HG03457 (cell line): ENCODE measurements around the gene GPR146.

Experiments
- ATAC-seq: cut with Tn5 transposase; IDR thresholded peaks from one replicate; pipeline ENCODE4 v1.9.1; 2021; ENCODE audit warnings: moderate number of reproducible peaks; ENCODE audit not compliant: unreplicated experiment

The GPR146 gene

DNA sequence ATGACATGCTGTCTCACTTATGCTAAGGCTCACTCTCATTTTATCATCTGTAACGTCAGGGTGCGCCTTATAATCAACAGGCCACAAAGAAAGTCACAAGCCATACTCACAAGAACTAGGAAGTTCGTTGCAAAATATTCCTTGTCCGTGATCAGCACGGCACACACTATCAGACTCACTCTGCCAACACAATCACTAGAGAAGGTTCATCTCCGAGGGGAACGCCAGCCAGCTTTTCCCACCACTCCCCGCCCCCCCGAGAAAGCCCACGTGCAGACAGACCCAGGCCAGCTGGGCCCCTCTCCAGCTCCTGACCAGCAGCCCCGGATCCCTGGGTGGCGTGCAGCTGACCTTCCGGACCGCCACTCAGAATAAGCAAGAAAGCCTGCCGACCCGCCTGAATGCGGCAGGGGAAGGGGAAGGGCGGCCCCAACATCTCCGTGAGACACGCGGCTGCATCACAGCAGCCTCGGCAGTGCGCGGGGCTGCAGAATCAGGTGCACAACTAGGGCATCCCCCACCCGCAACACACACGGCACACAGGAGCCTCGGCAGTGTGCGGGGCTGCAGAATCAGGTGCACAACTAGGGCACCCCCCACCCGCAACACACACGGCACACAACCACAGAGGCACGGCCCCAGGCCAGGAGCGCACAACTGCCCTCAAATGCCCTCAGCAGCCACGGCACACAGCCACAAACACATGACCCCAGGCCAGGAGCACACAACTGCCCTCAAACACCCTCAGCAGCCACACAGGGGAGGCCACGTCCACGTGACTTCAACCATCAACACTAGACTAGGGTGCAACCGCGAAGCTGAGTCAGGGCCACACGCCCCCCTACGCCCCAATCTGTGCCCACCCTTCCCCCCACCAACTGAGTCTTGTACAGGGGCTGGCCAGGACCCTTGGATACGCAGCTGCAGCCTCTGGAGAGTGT, 2.5 kb upstream of the GPR146 start:
- ATAC-seq: no peak

DNA sequence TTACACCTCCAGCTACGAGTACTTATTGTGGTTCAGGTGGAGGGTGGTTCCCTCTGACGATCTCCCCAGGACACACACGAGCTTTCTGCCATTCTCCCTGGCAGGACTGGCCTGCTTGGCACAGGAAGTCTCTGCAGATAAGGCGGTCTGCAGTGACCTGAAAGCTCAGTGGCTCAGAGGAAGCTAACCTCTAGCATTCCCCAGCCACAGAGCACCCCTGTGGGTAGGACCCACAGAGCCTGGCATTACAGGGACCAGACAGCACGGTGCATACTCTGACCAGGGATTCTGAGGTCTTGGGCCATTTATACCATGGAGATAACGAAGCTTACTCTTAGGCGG, 1.9 kb upstream of the GPR146 start:
- no peak for ATAC-seq

DNA sequence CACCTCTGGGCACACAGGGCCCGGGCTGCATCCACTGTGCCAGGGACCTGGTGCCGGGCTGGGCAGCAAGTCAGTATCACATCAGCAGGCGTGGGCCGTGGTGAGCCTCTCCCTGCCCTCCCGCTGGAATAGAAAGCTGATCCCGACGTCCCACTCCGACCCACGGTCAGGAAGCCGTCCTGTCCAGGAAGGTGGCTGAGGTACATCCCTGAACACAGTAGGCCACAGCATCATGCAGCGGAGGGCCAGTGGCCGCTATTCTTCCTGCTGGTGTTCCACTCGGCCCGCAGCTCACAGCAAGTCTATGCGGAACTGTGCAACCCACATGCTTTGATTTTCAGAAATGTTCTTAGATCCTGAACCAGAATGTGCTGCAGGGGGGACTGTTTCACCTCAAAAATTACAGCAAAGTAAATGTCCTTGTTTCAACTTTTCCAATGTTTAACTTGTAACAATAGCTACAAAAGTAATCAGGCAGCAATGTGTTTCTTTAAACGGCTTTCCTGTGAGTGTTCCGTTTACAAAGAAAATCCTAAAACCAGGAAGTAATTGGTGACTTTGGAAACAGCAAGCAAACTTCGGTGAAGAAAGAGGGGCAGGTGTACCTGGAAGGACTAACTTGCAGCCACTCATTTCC, 676 bp upstream of the GPR146 start:
- ATAC-seq: no peak

DNA sequence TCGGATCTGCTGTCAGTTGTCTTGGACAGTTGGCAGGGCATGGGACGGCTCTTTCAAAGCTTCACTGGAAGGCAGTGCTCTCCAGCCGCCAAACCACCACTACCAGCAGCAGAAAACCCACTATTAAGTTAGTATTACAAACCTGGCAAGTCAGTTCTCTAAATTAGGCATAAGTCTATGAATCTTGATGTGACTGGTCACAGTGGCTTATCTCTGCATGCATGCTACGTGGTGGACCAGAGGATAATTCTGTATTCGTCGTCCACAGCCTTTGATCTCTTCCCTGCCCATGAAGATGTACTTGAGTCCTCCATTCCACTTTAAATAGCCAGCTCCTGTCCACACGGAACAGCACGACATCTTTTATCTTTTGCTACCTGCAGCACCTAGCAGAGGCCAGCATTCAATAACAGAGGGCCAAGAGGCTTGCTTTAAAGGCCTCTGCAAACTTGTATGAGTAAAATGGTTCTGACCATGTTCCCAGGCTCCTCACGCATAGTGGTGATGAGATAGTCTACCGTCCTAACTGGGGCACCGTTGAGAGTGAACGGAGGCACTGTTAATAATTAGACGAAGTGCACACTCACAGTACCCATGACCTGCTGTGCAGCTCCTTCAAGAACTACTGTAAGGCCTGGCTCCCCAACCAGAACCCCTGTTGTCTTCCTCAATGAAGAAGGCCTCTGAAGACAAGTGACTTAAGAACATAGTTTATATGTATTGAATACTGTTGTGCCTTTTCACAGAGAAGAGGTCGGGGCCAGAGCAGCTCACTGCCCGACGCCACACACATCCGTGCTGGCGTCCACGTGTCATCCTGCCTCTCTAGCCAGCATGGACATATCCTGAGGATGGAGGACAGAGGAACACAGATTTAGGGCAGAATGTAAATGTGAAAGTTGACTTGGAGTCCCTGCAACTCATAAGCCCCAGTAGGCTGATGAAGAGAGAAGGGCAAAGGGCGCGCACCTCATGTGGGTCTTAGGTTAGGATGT, 1.0 kb downstream of the GPR146 start:
- no peak for ATAC-seq

DNA sequence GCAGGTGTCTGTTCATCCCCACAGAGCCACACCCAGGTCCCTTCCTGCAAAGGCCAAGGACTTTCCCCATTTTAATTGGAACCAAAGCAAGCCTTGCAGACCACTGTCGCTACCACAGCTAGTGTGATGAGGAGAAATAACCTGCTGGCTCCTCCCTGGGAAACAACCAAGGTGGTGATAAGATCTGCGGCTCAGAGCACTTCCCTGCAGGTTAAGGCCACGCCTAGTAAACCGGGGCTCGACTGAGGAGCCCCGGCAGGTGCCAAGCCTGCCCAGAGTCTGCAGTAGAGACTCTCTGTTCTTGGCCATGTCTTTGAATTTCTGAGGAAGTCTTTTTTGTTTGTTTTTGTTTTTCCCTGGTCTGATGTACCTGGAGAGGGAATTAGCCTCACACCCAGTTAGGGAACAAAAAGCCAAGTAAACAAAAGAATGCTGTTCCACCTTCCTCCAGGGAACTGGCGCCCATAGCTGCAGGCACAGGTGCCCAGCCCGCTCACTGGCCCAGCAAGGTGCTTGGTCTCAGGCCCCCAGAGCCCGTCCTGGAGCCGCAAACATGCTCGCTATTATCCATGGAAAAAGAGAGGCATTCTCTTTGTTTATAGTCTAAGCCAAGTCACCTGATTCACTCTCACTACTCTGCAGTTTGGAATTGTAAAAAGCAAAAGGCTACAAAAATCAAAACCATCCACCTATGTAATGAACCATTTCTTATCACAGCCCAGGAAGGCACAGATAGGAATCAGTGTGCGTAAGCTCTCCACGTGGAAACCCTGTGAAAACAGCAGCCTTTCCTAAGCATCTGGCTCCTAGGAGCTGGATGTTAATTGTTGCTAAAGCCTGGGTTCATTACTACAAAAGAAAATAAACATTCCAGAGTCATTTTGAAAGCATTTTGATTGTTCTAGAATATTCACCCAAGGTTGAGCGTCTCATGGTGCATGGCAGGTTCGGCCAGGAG, 2.7 kb downstream of the GPR146 start:
- ATAC-seq: no peak

DNA sequence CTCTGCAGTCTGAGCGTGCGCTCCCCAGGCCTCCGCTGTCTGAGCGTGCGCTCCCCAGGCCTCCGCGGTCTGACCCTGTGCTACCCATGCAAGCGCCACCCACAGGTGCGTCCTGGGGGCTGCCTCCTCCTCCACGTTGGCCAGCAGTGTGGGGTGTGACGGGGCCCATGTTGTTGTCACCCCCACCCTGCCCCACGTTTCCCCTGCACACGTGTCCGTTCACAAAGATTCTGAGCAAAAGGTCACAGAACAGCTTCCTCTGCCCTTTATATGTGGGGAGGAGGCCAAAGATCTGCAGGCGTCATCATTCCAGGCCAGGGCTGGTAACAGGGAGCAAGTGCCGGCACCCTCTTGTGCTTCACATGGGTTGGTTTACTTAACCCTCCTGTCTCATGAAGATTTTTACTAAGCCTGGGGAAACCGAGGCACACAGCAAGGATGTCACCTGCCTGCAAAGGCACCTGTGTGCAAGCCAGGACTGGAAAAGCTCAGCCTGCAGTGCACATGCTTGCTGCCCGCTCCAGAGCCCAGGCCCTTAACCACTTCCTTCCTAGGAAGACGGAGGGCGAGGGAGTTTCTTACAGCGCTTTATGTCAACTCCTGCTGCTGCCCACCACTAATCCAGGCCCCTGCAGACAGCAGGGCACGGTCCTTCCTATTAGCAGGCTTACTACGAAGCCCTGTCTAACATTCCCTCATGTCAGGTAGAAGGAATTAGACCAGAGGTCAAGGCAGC, 4.8 kb downstream of the GPR146 start:
- no peak for ATAC-seq

DNA sequence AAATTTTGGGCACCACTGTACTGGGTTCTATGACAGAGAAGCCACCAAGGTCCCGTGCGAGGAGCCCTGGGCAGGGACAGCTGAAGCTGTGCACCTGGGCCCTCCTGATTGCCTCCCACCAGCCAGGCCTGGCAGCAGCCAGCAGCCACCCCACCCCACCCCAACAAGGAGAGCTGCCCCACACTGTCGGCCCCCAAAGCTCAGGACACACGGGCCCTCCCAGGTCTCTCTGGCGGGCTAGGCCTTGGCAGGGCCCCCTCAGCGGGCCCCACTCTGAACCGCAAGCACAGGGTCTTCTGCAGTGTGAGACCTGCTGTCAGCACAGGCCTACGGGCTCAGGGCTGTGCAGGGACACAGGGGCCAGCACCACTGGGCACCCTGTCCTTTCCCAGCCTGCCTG, 5.5 kb downstream of the GPR146 start:
- ATAC-seq: no peak

DNA sequence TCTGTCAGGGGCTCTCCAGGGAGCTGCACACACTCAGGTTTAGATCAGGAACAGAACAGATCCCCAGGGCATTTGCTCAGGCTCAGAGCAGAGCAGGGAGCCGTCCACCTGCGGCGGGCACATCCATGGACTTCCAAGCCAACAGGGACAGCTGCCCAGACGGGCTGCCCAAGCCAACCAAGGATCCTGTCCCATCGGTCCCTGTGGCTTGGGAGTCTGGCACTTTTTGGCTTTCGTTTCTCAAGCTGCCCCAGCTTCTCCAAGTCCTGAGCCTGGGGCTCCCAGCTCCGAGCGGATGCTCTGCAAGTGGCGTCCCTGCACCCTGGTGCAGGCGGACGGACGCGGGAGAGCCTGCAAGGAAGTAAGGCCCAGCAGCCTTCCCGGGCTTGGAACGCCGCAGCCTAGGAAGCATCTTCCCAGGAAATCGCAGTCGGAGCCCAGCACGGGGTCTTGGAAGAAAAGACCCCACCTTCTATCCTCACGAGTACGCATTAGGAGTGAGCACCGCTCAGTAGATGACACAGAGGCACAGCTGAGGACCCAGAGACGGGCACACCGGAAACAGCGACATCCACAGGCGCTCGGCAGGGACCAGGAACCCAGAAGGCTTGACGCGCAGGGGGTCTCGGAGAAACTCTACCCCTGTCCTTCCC, 6.0 kb downstream of the GPR146 start:
- no peak for ATAC-seq

DNA sequence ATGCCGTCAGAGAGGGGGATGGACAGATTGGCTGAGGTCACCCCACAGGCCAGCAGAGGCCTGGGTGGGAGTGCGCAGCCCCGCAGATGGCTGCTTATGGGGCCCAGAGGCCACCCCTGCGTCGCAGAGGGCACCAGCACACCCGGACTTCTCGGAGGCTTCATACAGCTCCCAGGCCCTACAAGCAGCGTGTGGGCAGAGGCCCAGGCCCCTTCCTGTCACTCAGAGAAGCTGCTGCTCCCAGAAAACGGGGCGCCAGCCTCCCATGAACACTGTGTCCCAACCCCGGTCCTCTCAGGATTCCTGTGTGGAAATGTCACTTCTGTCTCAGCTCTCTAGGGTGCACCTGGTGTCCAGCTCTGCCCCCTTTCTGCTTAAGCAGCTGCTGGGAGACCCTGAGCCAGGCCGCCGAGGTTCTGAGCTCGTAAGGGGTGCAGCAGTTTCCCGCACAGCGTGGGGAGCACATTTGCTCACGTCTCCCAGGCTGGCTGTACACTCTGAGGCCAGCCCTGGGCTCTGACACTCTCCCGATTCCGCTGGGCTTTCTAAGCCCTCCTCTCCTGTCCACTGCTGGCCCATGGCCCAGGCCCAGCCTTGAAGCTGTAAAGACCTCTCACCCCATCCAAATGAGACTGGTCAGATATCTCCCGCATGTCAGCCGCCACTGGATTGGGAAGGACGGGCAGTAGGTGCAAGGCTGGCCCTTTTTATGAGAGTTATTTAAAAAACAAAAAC, 6.8 kb downstream of the GPR146 start:
- ATAC-seq: no peak

DNA sequence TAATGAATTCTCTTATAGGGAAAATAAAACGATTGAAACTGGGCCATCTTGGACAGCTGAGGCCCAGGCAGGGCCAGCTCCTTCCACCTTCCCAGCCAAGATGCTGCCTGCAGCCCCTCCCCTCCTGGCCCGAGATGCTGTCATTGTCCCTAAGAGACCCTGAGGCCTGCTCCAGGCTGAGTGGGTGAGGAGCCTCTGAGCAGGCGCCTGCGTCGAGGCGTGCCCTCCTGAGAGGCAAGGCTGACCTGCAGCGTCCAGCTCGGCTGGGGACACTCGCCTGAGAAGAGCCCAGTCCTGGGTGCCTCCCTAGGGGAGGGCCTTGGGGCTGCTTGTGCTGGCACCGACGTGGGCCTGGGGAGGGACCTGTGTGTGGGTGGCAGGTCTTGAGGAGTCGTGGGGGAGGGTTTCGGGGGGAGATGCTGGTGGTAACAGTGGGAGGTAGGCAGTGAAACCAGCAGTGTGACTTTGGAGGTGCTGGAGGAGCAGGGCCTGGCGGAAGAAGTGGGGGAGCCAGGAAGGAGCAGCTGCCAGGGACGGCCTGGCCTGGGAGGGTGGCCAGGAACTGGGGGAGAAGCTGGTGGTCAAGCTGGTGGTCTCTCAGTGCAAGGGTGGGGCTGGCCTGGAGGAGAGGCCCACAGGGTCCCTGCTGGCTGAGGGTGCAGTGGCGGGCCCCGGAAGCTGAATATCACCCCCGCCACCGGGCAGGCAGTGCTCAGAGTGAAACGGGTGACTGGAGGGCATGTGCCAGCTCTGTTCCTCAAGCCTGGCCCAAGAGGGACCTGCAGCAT, 7.9 kb downstream of the GPR146 start:
- no peak for ATAC-seq

DNA sequence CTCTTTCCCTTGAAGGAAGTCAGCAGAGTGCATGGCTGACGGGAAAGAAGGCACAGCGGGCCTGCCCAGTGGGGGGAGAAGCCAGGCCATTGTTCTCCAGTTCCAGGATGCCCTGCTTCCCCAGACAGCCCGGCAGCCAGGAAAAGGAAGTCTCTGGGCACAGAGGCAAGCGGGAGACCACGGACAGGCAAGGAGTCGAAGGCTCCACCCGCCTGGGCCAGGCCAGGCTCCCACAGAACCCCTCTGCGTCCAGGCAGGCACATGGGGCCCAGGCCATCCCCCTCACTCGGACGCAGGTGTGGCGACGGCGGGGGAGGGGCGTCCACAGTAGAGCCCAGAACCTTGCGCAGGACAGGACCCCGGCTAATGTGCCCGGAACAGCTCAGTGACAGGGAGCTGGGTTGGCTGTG, 8.7 kb downstream of the GPR146 start:
- ATAC-seq: no peak

DNA sequence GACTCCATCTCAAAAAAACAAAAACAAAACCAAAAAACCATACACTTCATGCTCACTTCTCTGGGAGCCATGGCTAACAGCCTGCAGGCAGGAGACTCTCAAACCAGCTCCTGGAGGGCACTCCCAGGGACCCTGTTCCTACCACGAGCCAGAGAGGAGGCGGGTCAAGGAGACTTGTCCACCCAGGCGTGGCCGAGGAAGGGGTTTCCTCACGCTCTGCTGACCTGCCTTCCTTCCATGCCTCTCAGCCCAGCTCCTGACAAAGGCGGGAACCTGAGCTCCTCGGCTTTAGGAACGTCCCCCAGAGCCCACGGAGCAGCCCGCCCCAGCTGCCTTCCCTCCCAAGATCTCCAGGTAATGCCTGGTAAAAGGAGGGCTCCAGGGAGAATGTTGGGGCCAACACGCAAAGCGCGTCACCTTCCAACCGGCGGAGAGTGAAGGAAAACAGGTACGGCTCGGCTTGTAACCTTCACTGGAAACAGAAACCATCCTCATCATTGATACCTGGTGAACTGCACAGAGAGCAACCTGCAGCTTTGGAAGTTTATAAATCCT, 9.5 kb downstream of the GPR146 start:
- ATAC-seq: no peak

DNA sequence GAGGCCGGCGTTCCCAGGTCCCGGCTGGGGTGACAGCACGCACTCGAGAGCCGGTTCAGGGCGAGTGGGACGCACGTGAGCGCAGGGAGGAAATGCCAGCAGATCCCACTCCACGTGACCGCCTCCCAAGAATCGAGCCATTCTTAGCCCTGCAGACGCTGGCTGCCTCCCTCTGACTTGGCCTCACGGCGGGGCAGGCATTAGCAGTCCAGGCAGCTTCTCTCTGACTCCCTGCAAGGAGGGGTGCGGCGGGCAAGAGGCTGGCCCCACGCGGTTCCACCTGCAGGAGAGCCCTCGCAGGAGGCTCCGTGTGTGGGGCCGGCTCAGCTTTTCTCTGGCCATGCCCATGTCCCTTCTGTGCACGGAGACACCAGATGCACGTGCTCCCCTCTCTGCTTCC, 10.1 kb downstream of the GPR146 start:
- ATAC-seq: no peak

DNA sequence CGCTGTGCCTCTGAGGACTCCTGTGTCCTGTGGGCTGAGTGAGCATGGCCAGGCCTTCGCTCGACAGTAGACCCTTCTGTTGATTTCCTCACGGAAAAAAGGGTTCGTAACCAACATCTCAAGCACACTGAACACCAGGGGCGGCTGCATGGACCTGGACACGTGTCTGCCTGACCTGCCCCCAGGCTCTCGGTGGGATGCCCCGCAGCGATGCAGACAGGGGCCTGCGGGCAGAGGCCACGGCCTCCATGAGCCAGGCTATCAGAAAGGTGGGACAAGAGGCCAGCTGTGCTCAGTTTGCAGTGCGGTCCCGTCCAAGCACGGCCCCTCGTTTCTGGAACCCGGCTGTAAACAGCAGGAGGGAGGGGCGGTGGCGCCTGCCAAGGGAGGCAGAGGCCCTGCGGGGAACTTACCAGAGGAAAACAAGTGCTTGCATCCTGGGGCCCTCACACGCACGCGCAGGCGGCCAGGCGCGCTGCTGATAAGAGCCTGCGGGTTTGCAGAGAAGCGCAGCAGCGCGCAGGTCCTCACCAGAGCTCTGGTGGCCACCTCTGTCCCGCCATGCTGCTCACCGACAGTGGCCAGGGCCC, 10.6 kb downstream of the GPR146 start:
- no peak for ATAC-seq

DNA sequence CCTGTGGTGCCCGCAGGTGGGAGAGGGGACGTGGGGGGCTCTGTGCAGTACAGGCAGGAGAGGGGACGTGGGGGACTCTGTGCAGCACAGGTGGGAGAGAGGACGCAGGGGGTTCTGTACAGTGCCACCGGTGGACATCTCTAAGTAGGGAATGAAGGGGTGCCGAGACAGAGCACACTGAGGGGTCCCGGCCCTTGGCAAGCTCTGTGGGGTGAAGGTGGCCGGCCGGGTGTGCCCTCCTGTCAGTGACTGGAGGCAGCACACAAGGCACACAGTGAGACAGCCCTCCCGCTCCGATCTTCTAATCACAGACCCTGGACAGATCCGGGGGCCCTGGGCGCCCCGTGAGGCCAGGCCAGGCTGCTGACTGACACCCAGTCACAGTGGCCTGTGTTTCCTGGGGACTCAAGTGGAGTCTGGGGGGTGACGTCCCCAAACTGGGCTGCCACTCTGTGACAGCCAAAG, 11.2 kb downstream of the GPR146 start:
- no peak for ATAC-seq

DNA sequence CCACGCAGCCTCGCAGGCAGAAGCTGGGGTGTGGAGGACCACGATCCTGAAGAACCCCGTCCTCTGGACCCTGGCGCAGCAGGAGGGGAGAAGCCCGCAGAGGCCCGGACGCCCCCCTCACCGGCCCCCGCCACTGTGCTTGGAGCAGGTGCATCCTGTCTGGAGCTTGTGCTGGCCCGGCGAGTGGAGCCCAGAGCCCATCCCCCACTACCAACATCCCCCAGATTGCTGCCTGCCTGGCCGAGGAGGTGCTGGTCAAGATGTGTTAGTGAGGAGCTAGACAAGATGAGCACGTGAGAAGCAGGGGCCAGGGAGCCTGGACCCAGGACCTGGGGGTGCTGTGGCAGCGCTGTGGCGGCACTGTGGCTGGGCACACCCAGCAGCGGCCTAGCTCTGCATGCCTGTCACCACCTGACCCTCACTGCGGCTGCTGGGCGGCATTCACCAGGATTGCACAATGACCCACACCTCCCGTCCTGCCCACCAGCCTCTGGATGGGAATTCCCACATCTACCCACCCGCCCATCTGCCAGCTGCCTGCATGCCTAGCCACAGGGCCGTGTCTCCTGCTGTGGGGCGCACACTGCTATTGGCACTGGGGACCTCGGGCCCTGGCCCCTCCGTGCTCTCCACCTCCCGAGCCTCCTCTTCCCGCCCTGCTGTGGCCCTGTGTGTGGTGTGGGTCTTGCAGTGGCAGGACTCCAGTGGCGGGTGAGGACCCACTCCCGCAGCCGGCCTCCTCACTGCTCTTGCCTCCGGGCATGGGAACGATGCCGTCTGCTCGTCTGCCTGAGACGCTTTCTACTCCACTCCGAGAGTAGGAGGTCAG, 11.8 kb downstream of the GPR146 start:
- ATAC-seq: no peak
